Stimulated activated CD8-positive, alpha-beta memory T cell treated with anti-CD3 and anti-CD28 coated beads, Interleukin-12 subunit alpha, Interleukin-12 subunit beta, amount 100 ng/mL, for 4 hours (primary cell): ENCODE data around the gene KCNJ14.

Experiments used
- DNase-seq: peaks from one replicate; pipeline ENCODE4 v3.0.0-alpha.2; 2020; ENCODE audit warnings: low read depth

The KCNJ14 gene

GRCh38 chr19:48455171-48455907 is at the start of gene KCNJ14:
KCNJ14 (plus strand) TSS chr19:48455574; CDS start chr19:48461725, 6,151 bp downstream.
- DNase-seq, result no peak

GRCh38 chr19:48405850-48406249 is 49.5 kb upstream of the KCNJ14 start:
- no peak for DNase-seq

GRCh38 chr19:48413879-48414587 is 41.3 kb upstream of the KCNJ14 start:
- DNase-seq, result no peak

- DNase-seq, result peak; percentile 32
Measured at GRCh38 chr19:48415395-48415794, 40.0 kb upstream of the KCNJ14 start.

- DNase-seq, result no peak
Measured at GRCh38 chr19:48415806-48416221, 39.6 kb upstream of the KCNJ14 start.

GRCh38 chr19:48417421-48417820 is 38.0 kb upstream of the KCNJ14 start:
- no peak for DNase-seq

- no peak for DNase-seq
Measured at GRCh38 chr19:48418317-48419064, 36.9 kb upstream of the KCNJ14 start.

GRCh38 chr19:48419158-48419920 is 36.0 kb upstream of the KCNJ14 start:
- peak; percentile 58 for DNase-seq

GRCh38 chr19:48421548-48421947 is 33.8 kb upstream of the KCNJ14 start:
- no peak for DNase-seq

- DNase-seq, result no peak
Measured at GRCh38 chr19:48424694-48425219, 30.6 kb upstream of the KCNJ14 start.

- DNase-seq, result no peak
Measured at GRCh38 chr19:48428670-48429069, 26.7 kb upstream of the KCNJ14 start.

- DNase-seq, result no peak
Measured at GRCh38 chr19:48433337-48433736, 22.0 kb upstream of the KCNJ14 start.

GRCh38 chr19:48436586-48436985 is 18.8 kb upstream of the KCNJ14 start:
- DNase-seq, result no peak

GRCh38 chr19:48441360-48442050 is 13.9 kb upstream of the KCNJ14 start:
- DNase-seq, result no peak

GRCh38 chr19:48442116-48443035 is 13.0 kb upstream of the KCNJ14 start:
- DNase-seq, result no peak

GRCh38 chr19:48443256-48443655 is 12.1 kb upstream of the KCNJ14 start:
- DNase-seq, result no peak

GRCh38 chr19:48443731-48444128 is 11.6 kb upstream of the KCNJ14 start:
- DNase-seq, result no peak

GRCh38 chr19:48444129-48444935 is 11.0 kb upstream of the KCNJ14 start:
- DNase-seq, result no peak

- no peak for DNase-seq
Measured at GRCh38 chr19:48444936-48445200, 10.5 kb upstream of the KCNJ14 start.

- no peak for DNase-seq
Measured at GRCh38 chr19:48445256-48445605, 10.1 kb upstream of the KCNJ14 start.
